ENCODE results near the gene DCC.

DCC gene

GRCh38 chr18:53153800-53154199, 813.8 kb downstream of the DCC start:
- no peak for TF ChIP-seq CTCF (conservative IDR thresholded peaks at IDR 0.05)
- H3K27ac ChIP-seq, result no peak overlapping the region

- no peak overlapping the region for H3K27ac ChIP-seq
- no peak for TF ChIP-seq CTCF (conservative IDR thresholded peaks at IDR 0.05)
These were observed 825.8 kb downstream of the DCC start for GRCh38 chr18:53165770-53166169.

- H3K27ac ChIP-seq, result no peak overlapping the region
- no peak for TF ChIP-seq CTCF (conservative IDR thresholded peaks at IDR 0.05)
These were observed 829.3 kb downstream of the DCC start for GRCh38 chr18:53169346-53169745.

- TF ChIP-seq CTCF (conservative IDR thresholded peaks at IDR 0.05), result no peak
- no peak overlapping the region for H3K27ac ChIP-seq
These were observed 851.6 kb downstream of the DCC start for GRCh38 chr18:53191634-53192033.

GRCh38 chr18:53193870-53194269, 853.9 kb downstream of the DCC start:
- no peak overlapping the region for H3K27ac ChIP-seq
- no peak for TF ChIP-seq CTCF (conservative IDR thresholded peaks at IDR 0.05)

GRCh38 chr18:53219853-53220252, 879.9 kb downstream of the DCC start:
- no peak for TF ChIP-seq CTCF (conservative IDR thresholded peaks at IDR 0.05)
- H3K27ac ChIP-seq, result no peak overlapping the region

- no peak overlapping the region for H3K27ac ChIP-seq
- no peak for TF ChIP-seq CTCF (conservative IDR thresholded peaks at IDR 0.05)
These were observed 884.3 kb downstream of the DCC start for GRCh38 chr18:53224128-53224778.
